H9 (cell line): ENCODE results near the gene SAXO1. TPM values are rescaled to one million over a fixed set of nuclear protein-coding genes. Genes with fewer than 3 reads are reported as not detected.

Experiments used
- DNase-seq: peaks from one replicate; pipeline ENCODE4 v3.0.0-alpha.2; 2017
- H2AFZ ChIP-seq: one replicate; pipeline ENCODE4 v1.6.1; 2013; ENCODE audit warnings: mild to moderate bottlenecking, low read length, control low read depth, moderate library complexity
- H2AK5ac ChIP-seq: 2 replicates; pipeline ENCODE4 v1.6.1; 2013; ENCODE audit warnings: low read length, control low read depth, mixed read lengths; ENCODE audit not compliant: insufficient read length
- H2BK120ac ChIP-seq: one replicate; pipeline ENCODE4 v1.6.1; 2013; ENCODE audit warnings: low read depth, mild to moderate bottlenecking, low read length, control low read depth, inconsistent platforms; ENCODE audit not compliant: poor library complexity, severe bottlenecking
- H2BK12ac ChIP-seq: 2 replicates; pipeline ENCODE4 v1.6.1; 2013; ENCODE audit warnings: low read length, control low read depth, mixed read lengths, low read depth; ENCODE audit not compliant: insufficient read length
- H2BK15ac ChIP-seq: 2 replicates; pipeline ENCODE4 v1.6.1; 2013; ENCODE audit warnings: low read depth, low read length, control low read depth
- H2BK20ac ChIP-seq: one replicate; pipeline ENCODE4 v1.6.1; 2013; ENCODE audit warnings: low read depth, mild to moderate bottlenecking, low read length, control low read depth, inconsistent platforms; ENCODE audit not compliant: poor library complexity, severe bottlenecking
- H2BK5ac ChIP-seq: 2 replicates; pipeline ENCODE4 v1.6.1; 2013; ENCODE audit warnings: low read length, control low read depth, mixed read lengths; ENCODE audit not compliant: insufficient read length
- H3K14ac ChIP-seq: 2 replicates; pipeline ENCODE4 v1.6.1; 2013; ENCODE audit warnings: low read length, control low read depth; ENCODE audit not compliant: insufficient read depth
- H3K18ac ChIP-seq: 2 replicates; pipeline ENCODE4 v1.6.1; 2013; ENCODE audit warnings: low read depth, mild to moderate bottlenecking, mixed read lengths, low read length, control low read depth; ENCODE audit not compliant: insufficient read length
- H3K23ac ChIP-seq: 2 replicates; pipeline ENCODE4 v1.6.1; 2013; ENCODE audit warnings: low read length, control low read depth, mixed read lengths, low read depth; ENCODE audit not compliant: insufficient read length
- H3K23me2 ChIP-seq: 2 replicates; pipeline ENCODE4 v1.6.1; 2013; ENCODE audit warnings: low read depth, mild to moderate bottlenecking, mixed read lengths, low read length, control low read depth; ENCODE audit not compliant: insufficient read length, poor library complexity, severe bottlenecking
- H3K27ac ChIP-seq: 2 replicates; pipeline ENCODE4 v1.5.1; 2013; ENCODE audit warnings: low read length, control low read depth, mixed read lengths, low read depth; ENCODE audit not compliant: insufficient read length
- H3K27me3 ChIP-seq: 2 replicates; pipeline ENCODE4 v1.6.1; 2013; ENCODE audit warnings: low read length, control low read depth, inconsistent platforms; ENCODE audit not compliant: insufficient read depth
- H3K4ac ChIP-seq: 2 replicates; pipeline ENCODE4 v1.6.1; 2013; ENCODE audit warnings: low read depth, mild to moderate bottlenecking, control low read depth, inconsistent platforms, low read length, moderate library complexity
- H3K4me1 ChIP-seq: 2 replicates; pipeline ENCODE4 v1.6.1; 2013; ENCODE audit warnings: low read length, control low read depth, inconsistent platforms; ENCODE audit not compliant: insufficient read depth
- H3K4me2 ChIP-seq: 2 replicates; pipeline ENCODE4 v1.6.1; 2013; ENCODE audit warnings: low read length, control low read depth, mixed read lengths; ENCODE audit not compliant: insufficient read length, insufficient read depth
- H3K56ac ChIP-seq: 2 replicates; pipeline ENCODE4 v1.6.1; 2013; ENCODE audit warnings: low read depth, mild to moderate bottlenecking, mixed read lengths, low read length, control low read depth; ENCODE audit not compliant: insufficient read length
- H3K79me1 ChIP-seq: 2 replicates; pipeline ENCODE4 v1.6.1; 2013; ENCODE audit warnings: low read depth, mild to moderate bottlenecking, moderate library complexity, low read length, control low read depth, inconsistent platforms; ENCODE audit not compliant: insufficient read depth, poor library complexity, severe bottlenecking
- H3K79me2 ChIP-seq: 2 replicates; pipeline ENCODE4 v1.6.1; 2013; ENCODE audit warnings: low read length, control low read depth, inconsistent platforms; ENCODE audit not compliant: insufficient read depth
- H3K9ac ChIP-seq: 2 replicates; pipeline ENCODE4 v1.6.1; 2013; ENCODE audit warnings: low read length, control low read depth, mixed read lengths; ENCODE audit not compliant: insufficient read length; ENCODE audit errors: extremely low read depth
- H3K9me3 ChIP-seq: one replicate; pipeline ENCODE4 v1.6.1; 2013; ENCODE audit warnings: low read depth, low read length, inconsistent platforms; ENCODE audit not compliant: control insufficient read depth
- H3T11ph ChIP-seq: one replicate; pipeline ENCODE4 v1.6.1; 2013; ENCODE audit warnings: mild to moderate bottlenecking, low read length, control low read depth, inconsistent platforms
- H4K20me1 ChIP-seq: one replicate; pipeline ENCODE4 v1.6.1; 2013; ENCODE audit not compliant: control insufficient read depth, insufficient read length, insufficient read depth
- H4K5ac ChIP-seq: 2 replicates; pipeline ENCODE4 v1.6.1; 2013; ENCODE audit warnings: low read depth, mild to moderate bottlenecking, mixed read lengths, low read length, control low read depth; ENCODE audit not compliant: insufficient read length
- H4K8ac ChIP-seq: replicated peaks from 2 replicates; pipeline ENCODE4 v1.6.1; 2013; ENCODE audit warnings: low read length, control low read depth, mixed read lengths, low read depth; ENCODE audit not compliant: insufficient read length
- H4K91ac ChIP-seq: 2 replicates; pipeline ENCODE4 v1.6.1; 2013; ENCODE audit warnings: low read depth, mild to moderate bottlenecking, moderate library complexity, mixed read lengths, low read length, control low read depth; ENCODE audit not compliant: insufficient read length
- H3K27ac Mint-ChIP-seq, 3 experiments: 2 replicates in 2 of 3; 3 replicates in 1 of 3; pipeline ENCODE4 v1.8.0; 2020 to 2021; ENCODE audit warnings: mixed read lengths in 3 of 3, mild to moderate bottlenecking in 1 of 3, moderate library complexity in 1 of 3
- H3K27me3 Mint-ChIP-seq: 2 replicates; pipeline ENCODE4 v1.8.0; 2021; ENCODE audit warnings: low read depth, mild to moderate bottlenecking, moderate library complexity, mixed read lengths
- H3K36me3 Mint-ChIP-seq, 3 experiments: 2 replicates in 2 of 3; 3 replicates in 1 of 3; pipeline ENCODE4 v1.8.0; 2020 to 2021; ENCODE audit warnings: low read depth in 3 of 3, mixed read lengths in 3 of 3; ENCODE audit not compliant: insufficient read depth in 1 of 3
- H3K4me1 Mint-ChIP-seq, 2 experiments: 2 replicates each; pipeline ENCODE4 v1.8.0; 2020; ENCODE audit warnings: mixed read lengths in 2 of 2
- H3K4me3 Mint-ChIP-seq, 2 experiments: 2 replicates in 1 of 2; 3 replicates in 1 of 2; pipeline ENCODE4 v1.8.0; 2020 to 2021; ENCODE audit warnings: mild to moderate bottlenecking in 2 of 2, mixed read lengths in 2 of 2, moderate library complexity in 1 of 2
- H3K9me3 Mint-ChIP-seq, 2 experiments: 2 replicates in 1 of 2; 3 replicates in 1 of 2; pipeline ENCODE4 v1.8.0; 2020; ENCODE audit warnings: mild to moderate bottlenecking in 2 of 2, mixed read lengths in 2 of 2, moderate library complexity in 1 of 2
- CTCF ChIP-seq: fragments of 200-600 bp; sonication (generic); conservative IDR thresholded peaks from 3 replicates; pipeline ENCODE4 v1.8.0; 2021; ENCODE audit warnings: antibody characterized with exemption, mild to moderate bottlenecking
- WGBS: extraction: QIAGEN DNeasy Blood & Tissue Kit; methylation state at CpG from one replicate; pipeline ENCODE4 v1.1.7; 2013; ENCODE audit warnings: missing lambda C conversion rate, low lambda C conversion rate, mixed read lengths; ENCODE audit not compliant: insufficient read length; ENCODE audit errors: extremely low coverage; 5-methylcytosine and 5-hydroxymethylcytosine counted together
- total RNA-seq: library from RNA; stranded (reverse); gene quantifications from 2 replicates; pipeline ENCODE4 v1.2.1, GENCODE V29; 2021

SAXO1 gene
- total RNA-seq, 1 experiment from 2014 or later = 0.09 TPM

GRCh38 chr9:19032406-19032805 is 603 bp downstream of the SAXO1 start:
- Histone ChIP-seq H3K23ac (no peak overlapping the region), H3K27ac (no peak overlapping the region), H4K5ac (no peak overlapping the region), H3K9me3 (no peaks in the 10 kb centered on the region), H3K18ac (no peak overlapping the region), H3K4me2 (no peak overlapping the region), H2BK120ac (no peak overlapping the region), H4K20me1 (no peaks in the 10 kb centered on the region), H3K79me2 (no peaks in the 10 kb centered on the region), H3K27me3 (no peaks in the 10 kb centered on the region), H2BK5ac (no peak overlapping the region), H3K4me1 (no peaks in the 10 kb centered on the region), H4K91ac (no peak overlapping the region), H2AK5ac (no peak overlapping the region), H2BK20ac (no peak overlapping the region), H2BK15ac (no peak overlapping the region), H3K14ac (no peak overlapping the region; the same call in 1 of the 2 replicates), H3K4ac (no peak overlapping the region), H4K8ac (no peak overlapping the region), H3K9ac (no peak overlapping the region), H3K79me1 (no peaks in the 10 kb centered on the region), H3K23me2 (no peaks in the 10 kb centered on the region), H3T11ph (no peak overlapping the region), H2AFZ (no peak overlapping the region), H3K56ac (no peak overlapping the region), H2BK12ac (no peak overlapping the region)
- Mint-ChIP-seq H3K36me3 (peaks cover 5 to 16% (median 6%) of the 10 kb centered on the region in 3 experiments; a peak in 6 of 7 replicates), H3K4me1 (peaks cover 8 to 11% of the 10 kb centered on the region in 2 experiments), H3K9me3 (peaks cover 12% of the 10 kb centered on the region in 2 experiments), H3K27me3 (no peaks in the 10 kb centered on the region), H3K4me3 (no peak overlapping the region), H3K27ac (no peak overlapping the region)
- no CpG with 5 or more reads among the region's 14 CpGs for WGBS
- DNase-seq = no peak
- TF ChIP-seq CTCF = no peak
